Panc1 (cell line): ENCODE results near the gene SCGB1A1.

Experiments used
- CTCF ChIP-seq: fragments of 450-650 bp; IDR thresholded peaks from 2 replicates; pipeline ENCODE4 v1.5.1; 2017; ENCODE audit warnings: mild to moderate bottlenecking
- POLR2AphosphoS5 ChIP-seq: IDR thresholded peaks from 2 replicates; pipeline ENCODE4 v1.6.1; 2012; ENCODE audit warnings: mild to moderate bottlenecking, low read depth, low read length, moderate library complexity
- REST ChIP-seq, 2 experiments: IDR thresholded peaks; 2 replicates each; pipeline ENCODE4 v1.6.1; 2011 to 2012; ENCODE audit warnings: low read depth in 2 of 2, control low read depth in 1 of 2, low read length in 1 of 2, mild to moderate bottlenecking in 1 of 2, moderate library complexity in 1 of 2; ENCODE audit not compliant: insufficient read depth in 1 of 2
- TCF7L2 ChIP-seq: IDR thresholded peaks from 2 replicates; pipeline ENCODE4 v1.6.1; 2011; ENCODE audit warnings: mild to moderate bottlenecking, low read depth, low read length, inconsistent platforms

DNA sequence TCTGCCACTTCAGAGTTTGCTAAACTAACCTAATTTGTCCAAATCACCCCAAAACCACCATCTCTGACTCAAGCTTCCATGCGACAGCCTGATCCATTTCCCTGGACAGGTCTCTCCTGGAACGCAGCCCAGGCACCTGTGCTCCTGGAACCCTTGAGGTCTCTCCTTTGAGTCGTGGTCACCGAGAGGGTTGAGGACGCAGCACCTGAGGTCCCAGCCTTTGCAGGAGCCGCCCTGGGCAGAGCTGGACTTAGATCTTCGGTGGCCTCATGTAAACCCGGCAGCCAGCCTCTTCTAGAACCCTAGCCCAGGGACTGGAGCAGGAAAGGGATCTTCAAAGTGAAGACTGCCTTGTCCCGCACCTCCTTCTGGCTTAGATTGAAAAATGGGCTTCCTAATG is 44.0 kb upstream of the SCGB1A1 start:
- TF ChIP-seq CTCF = no peak
- no peak for TF ChIP-seq REST (IDR thresholded peaks at IDR 0.05; ENCODE audit: insufficient read depth in 1 of 2, low read depth in 2 of 2, low read length in 1 of 2)
- TF ChIP-seq POLR2AphosphoS5 = no peak
- TF ChIP-seq TCF7L2 = no peak
